Measurements from ENCODE around the gene TGFB2. TPM values are rescaled to one million over a fixed set of nuclear protein-coding genes. Genes with fewer than 3 reads are reported as not detected.

Gene TGFB2
- total RNA-seq, 1 experiment from 2014 or later = not detected

DNA sequence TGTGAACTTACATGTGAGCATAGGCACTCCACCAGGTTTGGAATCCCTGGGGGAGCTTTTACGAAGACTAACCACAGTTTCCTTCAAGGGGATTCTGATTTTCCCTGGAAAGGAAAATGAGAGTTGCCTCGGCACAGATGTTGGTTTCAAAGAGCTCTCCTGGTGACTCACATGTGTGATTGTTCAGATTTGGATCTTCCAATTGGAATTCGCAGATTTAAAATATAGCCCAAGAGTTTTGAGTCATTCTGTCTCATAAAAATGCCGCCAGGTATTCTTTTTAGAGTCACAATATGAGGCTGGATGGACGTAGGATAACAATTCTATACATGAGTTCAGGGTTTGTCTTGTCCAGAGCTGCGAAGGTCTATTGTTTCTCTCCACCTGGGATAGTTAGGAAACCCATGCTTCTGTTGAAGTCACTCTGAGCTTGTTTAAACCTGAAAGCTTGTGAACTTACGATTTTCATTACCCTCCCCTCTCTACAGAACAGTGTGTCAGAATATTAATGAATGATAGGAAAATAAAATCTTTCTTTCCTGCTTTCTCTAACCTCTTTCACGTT is 64.9 kb downstream of the TGFB2 start:
- Histone ChIP-seq H3K27me3 (ENCODE audit: insufficient read depth, low read length) (no peaks in the 10 kb centered on the region), H2AK5ac (ENCODE audit: insufficient read length, low read length) (no peak overlapping the region), H3K9ac (ENCODE audit: extremely low read depth, insufficient read length, low read length) (no peak overlapping the region), H3K9me3 (ENCODE audit: control insufficient read depth, low read depth, low read length) (no peaks in the 10 kb centered on the region), H3K79me1 (ENCODE audit: insufficient read depth, low read depth, low read length, poor library complexity, severe bottlenecking) (no peaks in the 10 kb centered on the region), H2BK12ac (ENCODE audit: insufficient read length, low read depth, low read length) (no peak overlapping the region), H3K4ac (ENCODE audit: low read depth, low read length) (no peak overlapping the region), H2BK120ac (ENCODE audit: low read depth, low read length, poor library complexity, severe bottlenecking) (no peak overlapping the region), H3K27ac (ENCODE audit: insufficient read length, low read depth, low read length) (no peak overlapping the region), H3K4me1 (ENCODE audit: insufficient read depth, low read length) (no peaks in the 10 kb centered on the region), H4K91ac (ENCODE audit: insufficient read length, low read depth, low read length) (no peak overlapping the region), H3K4me2 (ENCODE audit: insufficient read depth, insufficient read length, low read length) (no peak overlapping the region), H3K14ac (ENCODE audit: insufficient read depth, low read length) (no peak overlapping the region), H2BK20ac (ENCODE audit: low read depth, low read length, poor library complexity, severe bottlenecking) (no peak overlapping the region), H3K23ac (ENCODE audit: insufficient read length, low read depth, low read length) (no peak overlapping the region), H4K8ac (replicated peaks; ENCODE audit: insufficient read length, low read depth, low read length) (no peak overlapping the region), H3T11ph (ENCODE audit: low read length) (no peak overlapping the region), H3K18ac (ENCODE audit: insufficient read length, low read depth, low read length) (no peak overlapping the region), H2BK5ac (ENCODE audit: insufficient read length, low read length) (no peak overlapping the region), H4K5ac (ENCODE audit: insufficient read length, low read depth, low read length) (no peak overlapping the region), H4K20me1 (ENCODE audit: control insufficient read depth, insufficient read depth, insufficient read length) (no peaks in the 10 kb centered on the region), H3K23me2 (ENCODE audit: insufficient read length, low read depth, low read length, poor library complexity, severe bottlenecking) (no peaks in the 10 kb centered on the region), H2BK15ac (ENCODE audit: low read depth, low read length) (no peak overlapping the region), H3K79me2 (ENCODE audit: insufficient read depth, low read length) (no peaks in the 10 kb centered on the region), H3K56ac (ENCODE audit: insufficient read length, low read depth, low read length) (no peak overlapping the region), H2AFZ (ENCODE audit: low read length) (no peak overlapping the region)
- H3K36me3 Mint-ChIP-seq (ENCODE audit: insufficient read depth in 1 of 3, low read depth in 3 of 3) = no peaks in the 10 kb centered on the region
- no peak for DNase-seq
- H3K27me3 Mint-ChIP-seq (ENCODE audit: low read depth) = no peaks in the 10 kb centered on the region; the same call in 1 of the 2 replicates
- whole genome bisulfite sequencing (ENCODE audit: extremely low coverage, insufficient read length, low lambda C conversion rate) = no CpG with 5 or more reads among the region's 8 CpGs
- H3K4me1 Mint-ChIP-seq = peaks cover 5% of the 10 kb centered on the region in 2 experiments
- H3K27ac Mint-ChIP-seq = no peak overlapping the region
- H3K9me3 Mint-ChIP-seq = no peaks in the 10 kb centered on the region
- TF ChIP-seq, protein P1, sequence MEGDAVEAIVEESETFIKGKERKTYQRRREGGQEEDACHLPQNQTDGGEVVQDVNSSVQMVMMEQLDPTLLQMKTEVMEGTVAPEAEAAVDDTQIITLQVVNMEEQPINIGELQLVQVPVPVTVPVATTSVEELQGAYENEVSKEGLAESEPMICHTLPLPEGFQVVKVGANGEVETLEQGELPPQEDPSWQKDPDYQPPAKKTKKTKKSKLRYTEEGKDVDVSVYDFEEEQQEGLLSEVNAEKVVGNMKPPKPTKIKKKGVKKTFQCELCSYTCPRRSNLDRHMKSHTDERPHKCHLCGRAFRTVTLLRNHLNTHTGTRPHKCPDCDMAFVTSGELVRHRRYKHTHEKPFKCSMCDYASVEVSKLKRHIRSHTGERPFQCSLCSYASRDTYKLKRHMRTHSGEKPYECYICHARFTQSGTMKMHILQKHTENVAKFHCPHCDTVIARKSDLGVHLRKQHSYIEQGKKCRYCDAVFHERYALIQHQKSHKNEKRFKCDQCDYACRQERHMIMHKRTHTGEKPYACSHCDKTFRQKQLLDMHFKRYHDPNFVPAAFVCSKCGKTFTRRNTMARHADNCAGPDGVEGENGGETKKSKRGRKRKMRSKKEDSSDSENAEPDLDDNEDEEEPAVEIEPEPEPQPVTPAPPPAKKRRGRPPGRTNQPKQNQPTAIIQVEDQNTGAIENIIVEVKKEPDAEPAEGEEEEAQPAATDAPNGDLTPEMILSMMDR (conservative IDR thresholded peaks at IDR 0.05) = no peak
- no peak overlapping the region for H3K4me3 Mint-ChIP-seq
